Neuronal stem cell (in vitro differentiated cells): ENCODE results near the gene GPR141.

ENCODE experiments used
- DNase-seq: peaks from one replicate; pipeline ENCODE4 v3.0.0-alpha.2; 2013; ENCODE audit warnings: low spot score
- H2AFZ ChIP-seq: one replicate; pipeline ENCODE4 v1.6.1; 2013; ENCODE audit warnings: mild to moderate bottlenecking, low read length, inconsistent platforms
- H2AK5ac ChIP-seq: 2 replicates; pipeline ENCODE4 v1.6.1; 2013; ENCODE audit warnings: low read depth, mild to moderate bottlenecking, inconsistent platforms, low read length, moderate library complexity, mixed read lengths
- H2BK120ac ChIP-seq: 2 replicates; pipeline ENCODE4 v1.6.1; 2013; ENCODE audit warnings: low read depth, mild to moderate bottlenecking, inconsistent platforms, low read length, moderate library complexity, mixed read lengths
- H2BK12ac ChIP-seq: one replicate; pipeline ENCODE4 v1.6.1; 2013; ENCODE audit warnings: low read length, inconsistent platforms
- H2BK15ac ChIP-seq: 2 replicates; pipeline ENCODE4 v1.6.1; 2013; ENCODE audit warnings: mild to moderate bottlenecking, low read length, inconsistent platforms, mixed read lengths
- H2BK5ac ChIP-seq: one replicate; pipeline ENCODE4 v1.6.1; 2013; ENCODE audit warnings: inconsistent platforms, mild to moderate bottlenecking, low read length, moderate library complexity
- H3K14ac ChIP-seq: one replicate; pipeline ENCODE4 v1.6.1; 2013; ENCODE audit warnings: low read length, inconsistent platforms
- H3K18ac ChIP-seq: 2 replicates; pipeline ENCODE4 v1.6.1; 2013; ENCODE audit warnings: low read length, inconsistent platforms
- H3K23ac ChIP-seq: 2 replicates; pipeline ENCODE4 v1.6.1; 2013; ENCODE audit warnings: low read depth, mild to moderate bottlenecking, mixed read lengths, low read length, inconsistent platforms; ENCODE audit not compliant: poor library complexity
- H3K27ac ChIP-seq: replicated peaks from 3 replicates; pipeline ENCODE4 v1.5.1; 2013; ENCODE audit warnings: low read length, inconsistent platforms
- H3K27me3 ChIP-seq, 3 experiments: 2 replicates each; pipeline ENCODE4 v1.6.1; 2013; ENCODE audit warnings: low read length in 3 of 3, mild to moderate bottlenecking in 2 of 3, inconsistent platforms in 1 of 3, low read depth in 1 of 3, mixed read lengths in 1 of 3, moderate library complexity in 1 of 3; ENCODE audit not compliant: control insufficient read depth in 3 of 3, insufficient read depth in 3 of 3
- H3K36me3 ChIP-seq, 2 donors: replicated peaks in 1 of 2; 2 replicates each; pipeline ENCODE4 v1.6.1; 2013; ENCODE audit warnings: low read length in 2 of 2; ENCODE audit not compliant: control insufficient read depth in 2 of 2, insufficient read depth in 2 of 2
- H3K4ac ChIP-seq: 2 replicates; pipeline ENCODE4 v1.6.1; 2013; ENCODE audit warnings: inconsistent platforms, mild to moderate bottlenecking, low read length, moderate library complexity
- H3K4me1 ChIP-seq, 2 donors: 1 replicate in 1 of 2; 2 replicates in 1 of 2; pipeline ENCODE4 v1.6.1; 2013; ENCODE audit warnings: low read length in 2 of 2, low read depth in 1 of 2; ENCODE audit not compliant: control insufficient read depth in 2 of 2, insufficient read depth in 1 of 2
- H3K4me2 ChIP-seq: one replicate; pipeline ENCODE4 v1.6.1; 2013; ENCODE audit warnings: mild to moderate bottlenecking, low read length, inconsistent platforms; ENCODE audit not compliant: insufficient read depth, poor library complexity, severe bottlenecking
- H3K4me3 ChIP-seq, 2 donors: 2 replicates each; pipeline ENCODE4 v1.5.1; 2013; ENCODE audit warnings: low read length in 2 of 2, mild to moderate bottlenecking in 2 of 2, inconsistent platforms in 1 of 2, moderate library complexity in 1 of 2
- H3K79me1 ChIP-seq: one replicate; pipeline ENCODE4 v1.6.1; 2013; ENCODE audit warnings: low read depth, mild to moderate bottlenecking, inconsistent platforms, low read length, moderate library complexity
- H3K9ac ChIP-seq: one replicate; pipeline ENCODE4 v1.6.1; 2013; ENCODE audit warnings: mild to moderate bottlenecking, low read depth, low read length, inconsistent platforms; ENCODE audit not compliant: poor library complexity
- H3K9me3 ChIP-seq, 2 donors: replicated peaks in 1 of 2; 2 replicates each; pipeline versions ENCODE3 to v1.6.1; 2013; ENCODE audit warnings: low read length in 2 of 2, mild to moderate bottlenecking in 2 of 2, inconsistent platforms in 1 of 2, low read depth in 1 of 2, mixed read lengths in 1 of 2, moderate library complexity in 1 of 2; ENCODE audit not compliant: control insufficient read depth in 2 of 2, insufficient read depth in 1 of 2
- H4K8ac ChIP-seq: one replicate; pipeline ENCODE4 v1.6.1; 2013; ENCODE audit warnings: low read depth, mild to moderate bottlenecking, inconsistent platforms, low read length, moderate library complexity
- H4K91ac ChIP-seq: one replicate; pipeline ENCODE4 v1.6.1; 2013; ENCODE audit warnings: low read length, low read depth, mild to moderate bottlenecking, inconsistent platforms; ENCODE audit not compliant: poor library complexity
- WGBS, 2 donors: extraction: QIAGEN DNeasy Blood & Tissue Kit; methylation state at CpG; one replicate each; pipeline ENCODE4 v1.1.7; 2013; ENCODE audit warnings: missing lambda C conversion rate in 2 of 2, mixed read lengths in 1 of 2; ENCODE audit not compliant: insufficient read length in 2 of 2, insufficient replicate concordance in 1 of 2; ENCODE audit errors: extremely low coverage in 2 of 2; 5-methylcytosine and 5-hydroxymethylcytosine counted together

The GPR141 gene

DNA sequence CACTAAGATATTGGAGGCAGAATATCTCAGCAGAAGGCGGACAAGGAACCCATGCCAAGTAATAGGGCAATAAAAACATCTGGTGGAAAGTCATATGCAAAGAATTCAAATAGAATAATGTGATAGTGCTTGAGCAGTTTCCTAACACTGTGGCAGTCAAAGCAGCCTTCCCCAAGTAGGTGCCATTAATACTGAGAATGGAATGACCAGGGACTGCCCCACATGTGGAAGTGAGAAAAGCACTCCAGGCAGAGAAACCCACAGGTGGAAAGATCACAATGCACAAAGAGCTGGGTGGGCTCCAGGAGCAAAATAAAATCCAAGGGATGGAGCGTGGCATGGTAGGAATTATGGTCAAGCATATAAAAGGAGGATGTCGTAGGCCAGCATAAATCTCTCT lies 100.4 kb downstream of the GPR141 start:
- Histone ChIP-seq H3K4ac (no peak overlapping the region), H3K23ac (no peak overlapping the region), H3K18ac (no peak overlapping the region), H2AK5ac (no peak overlapping the region), H2BK12ac (no peak overlapping the region), H3K4me1 (peaks cover 5 to 6% of the 10 kb centered on the region in 2 donors), H4K8ac (no peak overlapping the region), H3K4me2 (no peak overlapping the region), H3K9ac (no peak overlapping the region), H2AFZ (no peak overlapping the region), H2BK120ac (no peak overlapping the region), H2BK5ac (no peak overlapping the region), H2BK15ac (no peak overlapping the region), H4K91ac (no peak overlapping the region), H3K9me3 (no peaks in the 10 kb centered on the region), H3K36me3 (no peaks in the 10 kb centered on the region), H3K14ac (no peak overlapping the region), H3K79me1 (peaks cover 2% of the 10 kb centered on the region), H3K4me3 (no peak overlapping the region), H3K27me3 (no peaks in the 10 kb centered on the region), H3K27ac (no peak overlapping the region)
- WGBS, 2 donors: no CpG with 5 or more reads among the region's 3 CpGs
- no peak for DNase-seq

- Histone ChIP-seq H2AK5ac (no peak overlapping the region), H3K4me2 (no peak overlapping the region), H3K18ac (no peak overlapping the region), H3K36me3 (no peaks in the 10 kb centered on the region), H3K4me3 (no peak overlapping the region), H3K79me1 (peaks cover 2% of the 10 kb centered on the region), H2BK15ac (no peak overlapping the region), H3K4me1 (peaks cover 5 to 6% of the 10 kb centered on the region in 2 donors), H4K8ac (no peak overlapping the region), H3K27me3 (no peaks in the 10 kb centered on the region), H3K9me3 (no peaks in the 10 kb centered on the region), H2BK12ac (no peak overlapping the region), H2BK120ac (no peak overlapping the region), H3K23ac (no peak overlapping the region), H2AFZ (no peak overlapping the region), H3K9ac (no peak overlapping the region), H3K27ac (no peak overlapping the region), H3K4ac (no peak overlapping the region), H4K91ac (no peak overlapping the region), H2BK5ac (no peak overlapping the region), H3K14ac (no peak overlapping the region)
- WGBS, 2 donors: no CpG with 5 or more reads among the region's 6 CpGs
- no peak for DNase-seq
Measured at GRCh38 chr7:37786741-37787569, 103.4 kb downstream of the GPR141 start.
